ENCODE data around the gene RXFP4. TPM values are rescaled to one million over a fixed set of nuclear protein-coding genes. Genes with fewer than 3 reads are reported as not detected.

The RXFP4 gene
- total and polyA plus RNA-seq, 2 of the 13 experiments (the other 11 are each of a cell fraction or from before 2014, with no cell fraction given) = 0.38 to 1.4 TPM

- TF ChIP-seq GMEB1 (CRISPR knock-in tag; IDR thresholded peaks at IDR 0.05; ENCODE audit: borderline replicate concordance) = 0 out of 2 replicates have a peak, but pooled peaks have one; percentile 32
- TF ChIP-seq ZNF33B (CRISPR knock-in tag; IDR thresholded peaks at IDR 0.05) = 0 out of 2 replicates have a peak, but pooled peaks have one; percentile 53
- TF ChIP-seq, protein P1, sequence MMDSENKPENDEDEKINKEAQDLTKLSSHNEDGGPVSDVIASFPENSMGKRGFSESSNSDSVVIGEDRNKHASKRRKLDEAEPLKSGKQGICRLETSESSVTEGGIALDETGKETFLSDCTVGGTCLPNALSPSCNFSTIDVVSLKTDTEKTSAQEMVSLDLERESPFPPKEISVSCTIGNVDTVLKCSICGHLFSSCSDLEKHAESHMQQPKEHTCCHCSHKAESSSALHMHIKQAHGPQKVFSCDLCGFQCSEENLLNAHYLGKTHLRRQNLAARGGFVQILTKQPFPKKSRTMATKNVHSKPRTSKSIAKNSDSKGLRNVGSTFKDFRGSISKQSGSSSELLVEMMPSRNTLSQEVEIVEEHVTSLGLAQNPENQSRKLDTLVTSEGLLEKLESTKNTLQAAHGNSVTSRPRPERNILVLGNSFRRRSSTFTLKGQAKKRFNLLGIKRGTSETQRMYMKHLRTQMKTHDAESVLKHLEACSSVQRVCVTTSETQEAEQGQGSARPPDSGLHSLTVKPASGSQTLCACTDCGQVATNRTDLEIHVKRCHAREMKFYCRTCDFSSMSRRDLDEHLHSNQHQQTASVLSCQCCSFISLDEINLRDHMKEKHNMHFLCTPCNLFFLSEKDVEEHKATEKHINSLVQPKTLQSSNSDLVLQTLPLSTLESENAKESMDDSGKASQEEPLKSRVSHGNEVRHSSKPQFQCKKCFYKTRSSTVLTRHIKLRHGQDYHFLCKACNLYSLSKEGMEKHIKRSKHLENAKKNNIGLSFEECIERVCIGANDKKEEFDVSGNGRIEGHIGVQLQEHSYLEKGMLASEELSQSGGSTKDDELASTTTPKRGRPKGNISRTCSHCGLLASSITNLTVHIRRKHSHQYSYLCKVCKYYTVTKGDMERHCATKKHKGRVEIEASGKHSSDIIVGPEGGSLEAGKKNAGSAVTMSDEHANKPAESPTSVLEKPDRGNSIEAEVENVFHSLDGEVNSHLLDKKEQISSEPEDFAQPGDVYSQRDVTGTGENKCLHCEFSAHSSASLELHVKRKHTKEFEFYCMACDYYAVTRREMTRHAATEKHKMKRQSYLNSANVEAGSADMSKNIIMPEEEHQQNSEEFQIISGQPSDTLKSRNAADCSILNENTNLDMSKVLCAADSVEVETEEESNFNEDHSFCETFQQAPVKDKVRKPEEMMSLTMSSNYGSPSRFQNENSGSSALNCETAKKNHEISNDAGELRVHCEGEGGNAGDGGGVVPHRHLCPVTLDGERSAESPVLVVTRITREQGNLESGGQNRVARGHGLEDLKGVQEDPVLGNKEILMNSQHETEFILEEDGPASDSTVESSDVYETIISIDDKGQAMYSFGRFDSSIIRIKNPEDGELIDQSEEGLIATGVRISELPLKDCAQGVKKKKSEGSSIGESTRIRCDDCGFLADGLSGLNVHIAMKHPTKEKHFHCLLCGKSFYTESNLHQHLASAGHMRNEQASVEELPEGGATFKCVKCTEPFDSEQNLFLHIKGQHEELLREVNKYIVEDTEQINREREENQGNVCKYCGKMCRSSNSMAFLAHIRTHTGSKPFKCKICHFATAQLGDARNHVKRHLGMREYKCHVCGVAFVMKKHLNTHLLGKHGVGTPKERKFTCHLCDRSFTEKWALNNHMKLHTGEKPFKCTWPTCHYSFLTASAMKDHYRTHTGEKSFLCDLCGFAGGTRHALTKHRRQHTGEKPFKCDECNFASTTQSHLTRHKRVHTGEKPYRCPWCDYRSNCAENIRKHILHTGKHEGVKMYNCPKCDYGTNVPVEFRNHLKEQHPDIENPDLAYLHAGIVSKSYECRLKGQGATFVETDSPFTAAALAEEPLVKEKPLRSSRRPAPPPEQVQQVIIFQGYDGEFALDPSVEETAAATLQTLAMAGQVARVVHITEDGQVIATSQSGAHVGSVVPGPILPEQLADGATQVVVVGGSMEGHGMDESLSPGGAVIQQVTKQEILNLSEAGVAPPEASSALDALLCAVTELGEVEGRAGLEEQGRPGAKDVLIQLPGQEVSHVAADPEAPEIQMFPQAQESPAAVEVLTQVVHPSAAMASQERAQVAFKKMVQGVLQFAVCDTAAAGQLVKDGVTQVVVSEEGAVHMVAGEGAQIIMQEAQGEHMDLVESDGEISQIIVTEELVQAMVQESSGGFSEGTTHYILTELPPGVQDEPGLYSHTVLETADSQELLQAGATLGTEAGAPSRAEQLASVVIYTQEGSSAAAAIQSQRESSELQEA (CRISPR knock-in tag; IDR thresholded peaks at IDR 0.05; ENCODE audit: not compliant biosample characterization) = peak; percentile 40
- TF ChIP-seq, protein P2, sequence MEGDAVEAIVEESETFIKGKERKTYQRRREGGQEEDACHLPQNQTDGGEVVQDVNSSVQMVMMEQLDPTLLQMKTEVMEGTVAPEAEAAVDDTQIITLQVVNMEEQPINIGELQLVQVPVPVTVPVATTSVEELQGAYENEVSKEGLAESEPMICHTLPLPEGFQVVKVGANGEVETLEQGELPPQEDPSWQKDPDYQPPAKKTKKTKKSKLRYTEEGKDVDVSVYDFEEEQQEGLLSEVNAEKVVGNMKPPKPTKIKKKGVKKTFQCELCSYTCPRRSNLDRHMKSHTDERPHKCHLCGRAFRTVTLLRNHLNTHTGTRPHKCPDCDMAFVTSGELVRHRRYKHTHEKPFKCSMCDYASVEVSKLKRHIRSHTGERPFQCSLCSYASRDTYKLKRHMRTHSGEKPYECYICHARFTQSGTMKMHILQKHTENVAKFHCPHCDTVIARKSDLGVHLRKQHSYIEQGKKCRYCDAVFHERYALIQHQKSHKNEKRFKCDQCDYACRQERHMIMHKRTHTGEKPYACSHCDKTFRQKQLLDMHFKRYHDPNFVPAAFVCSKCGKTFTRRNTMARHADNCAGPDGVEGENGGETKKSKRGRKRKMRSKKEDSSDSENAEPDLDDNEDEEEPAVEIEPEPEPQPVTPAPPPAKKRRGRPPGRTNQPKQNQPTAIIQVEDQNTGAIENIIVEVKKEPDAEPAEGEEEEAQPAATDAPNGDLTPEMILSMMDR (CRISPR knock-in tag; IDR thresholded peaks at IDR 0.05) = peak; percentile 99
- peak; percentile 97 for TF ChIP-seq RAD21 (CRISPR knock-in tag; IDR thresholded peaks at IDR 0.05)
- TF ChIP-seq RXRA (CRISPR knock-in tag; IDR thresholded peaks at IDR 0.05) = peak; percentile 36
- no peak for TF ChIP-seq TEAD2 (CRISPR knock-in tag; IDR thresholded peaks at IDR 0.05)
- peak; percentile 71; the same call in 1 of the 2 replicates for TF ChIP-seq KDM3A (CRISPR knock-in tag; IDR thresholded peaks at IDR 0.05; ENCODE audit: low read depth)
- TF ChIP-seq NCOA2 (CRISPR knock-in tag; IDR thresholded peaks at IDR 0.05) = 0 out of 2 replicates have a peak, but pooled peaks have one; percentile 29
- TF ChIP-seq TAF15 (IDR thresholded peaks at IDR 0.05; ENCODE audit: low read depth, low read length, poor library complexity, severe bottlenecking) = no peak
- TF ChIP-seq ZSCAN25 (CRISPR knock-in tag; IDR thresholded peaks at IDR 0.05) = peak; percentile 64; the same call in 1 of the 2 replicates
- no peak for TF ChIP-seq FIP1L1 (IDR thresholded peaks at IDR 0.05; ENCODE audit: borderline replicate concordance, insufficient read depth, low read depth, low read length)
- 0 out of 2 replicates have a peak, but pooled peaks have one; percentile 18 for TF ChIP-seq MIER3 (CRISPR knock-in tag; IDR thresholded peaks at IDR 0.05; ENCODE audit: borderline replicate concordance)
- peak; percentile 18; the same call in 1 of the 2 replicates for TF ChIP-seq GABPB1 (CRISPR knock-in tag; IDR thresholded peaks at IDR 0.05)
- peak; percentile 45; the same call in 1 of the 2 replicates for TF ChIP-seq GATAD2A (CRISPR knock-in tag; IDR thresholded peaks at IDR 0.05)
- peak; percentile 38; the same call in 1 of the 2 replicates for TF ChIP-seq ELF1 (CRISPR knock-in tag; IDR thresholded peaks at IDR 0.05)
Measured at GRCh38 chr1:155989242-155990004, 48.0 kb downstream of the RXFP4 start (continued).

All from HepG2 (cell line).